ENCODE data around the gene PLK2. TPM values are rescaled to one million over a fixed set of nuclear protein-coding genes. Genes with fewer than 3 reads are reported as not detected.

PLK2 gene
- total and polyA plus RNA-seq, 9 of the 15 experiments (the other 6 are each of a cell fraction or from before 2014, with no cell fraction given): 0.58 TPM; not detected in 8

GRCh38 chr5:58496488-58496887, 36.6 kb upstream of the PLK2 start:
- Histone ChIP-seq H4K20me1 (replicated peaks; ENCODE audit: control insufficient read depth, insufficient read depth, low read length) (no peaks in the 10 kb centered on the region), H3K9ac (ENCODE audit: insufficient read depth in 1 of 2, low read depth in 2 of 2, low read length in 2 of 2) (no peak overlapping the region), H3K36me3 (ENCODE audit: control insufficient read depth, insufficient read depth, low read length) (no peaks in the 10 kb centered on the region), H3K79me2 (ENCODE audit: control insufficient read depth, insufficient read depth, low read length) (no peaks in the 10 kb centered on the region), H3K27ac (ENCODE audit: extremely low read depth, low read depth, low read length) (no peak overlapping the region), H3K9me1 (ENCODE audit: control insufficient read depth, insufficient read depth, low read length) (no peaks in the 10 kb centered on the region), H2AFZ (ENCODE audit: low read depth, low read length) (no peak overlapping the region), H3K4me1 (replicated peaks in 1 of 2; ENCODE audit: control insufficient read depth in 2 of 2, insufficient read depth in 2 of 2, low read length in 2 of 2) (no peaks in the 10 kb centered on the region), H3K4me2 (ENCODE audit: insufficient read depth, low read length) (no peak overlapping the region), H3K9me3 (replicated peaks; ENCODE audit: control insufficient read depth, insufficient read depth, low read depth, low read length) (no peaks in the 10 kb centered on the region), H3K4me3 (no peak overlapping the region), H3K27me3 (ENCODE audit: control insufficient read depth in 2 of 2, insufficient read depth in 2 of 2, low read length in 2 of 2) (no peaks in the 10 kb centered on the region)
- ChIA-PET POLR2A (no interaction called here), CTCF (ENCODE audit: low intra/inter-chr PET ratio) (interaction anchor here (0.7 kb wide), 1 partner anchor 353 kb away, joined by 3 read pairs; no protein-coding TSS in a partner anchor)
- BruUV-seq (replicated peaks): no TSS peak
- in situ Hi-C loops (cut with MboI) (no loop called here), intact Hi-C loops (cut with micrococcal nuclease) (loop anchor here (5.0 kb wide), 1 partner anchor 356 kb away; no protein-coding TSS in a partner anchor)
- FAIRE-seq (no peak), ATAC-seq (no peak), DNase-seq (ENCODE audit: extremely low read depth in 1 of 4, low spot score in 3 of 4) (peak in 2 of 4 experiments; percentile 18 to 25)
- 0% methylated on average over 3 of the region's 3 CpGs for WGBS (ENCODE audit: insufficient coverage, low coverage, missing lambda C conversion rate)
- TF ChIP-seq MAZ (CRISPR knock-in tag; conservative IDR thresholded peaks at IDR 0.05 in 1 of 2, IDR thresholded peaks at IDR 0.05 in 1 of 2) (no peak), CTCF (IDR thresholded peaks at IDR 0.05 in 2 of 3, conservative IDR thresholded peaks at IDR 0.05 in 1 of 3; ENCODE audit: insufficient read depth in 2 of 3, low read depth in 1 of 3, low read length in 3 of 3) (0 out of 6 replicates have a peak, but pooled peaks of 1 of the 3 experiments have one; percentile 29), NFIC (IDR thresholded peaks at IDR 0.05) (no peak)

GRCh38 chr5:58493141-58493540, 33.3 kb upstream of the PLK2 start:
- H3K4me3 ChIP-seq: no peak overlapping the region
- H3K9ac ChIP-seq (ENCODE audit: insufficient read depth in 1 of 2, low read depth in 2 of 2, low read length in 2 of 2): no peak overlapping the region
- H3K27ac ChIP-seq (ENCODE audit: extremely low read depth, low read depth, low read length): no peak overlapping the region
- H3K79me2 ChIP-seq (ENCODE audit: control insufficient read depth, insufficient read depth, low read length): no peaks in the 10 kb centered on the region
- in situ Hi-C loops (cut with MboI): no loop called here
- H2AFZ ChIP-seq (ENCODE audit: low read depth, low read length): no peak overlapping the region
- no peaks in the 10 kb centered on the region for H4K20me1 ChIP-seq (replicated peaks; ENCODE audit: control insufficient read depth, insufficient read depth, low read length)
- H3K9me1 ChIP-seq (ENCODE audit: control insufficient read depth, insufficient read depth, low read length): no peaks in the 10 kb centered on the region
- no peaks in the 10 kb centered on the region for H3K27me3 ChIP-seq (ENCODE audit: control insufficient read depth in 2 of 2, insufficient read depth in 2 of 2, low read length in 2 of 2)
- no TSS peak for BruUV-seq (replicated peaks)
- H3K36me3 ChIP-seq (ENCODE audit: control insufficient read depth, insufficient read depth, low read length): no peaks in the 10 kb centered on the region
- ATAC-seq: no peak
- ChIA-PET CTCF (ENCODE audit: low intra/inter-chr PET ratio) (no interaction called here), POLR2A (no interaction called here)
- no peaks in the 10 kb centered on the region for H3K4me1 ChIP-seq (replicated peaks in 1 of 2; ENCODE audit: control insufficient read depth in 2 of 2, insufficient read depth in 2 of 2, low read length in 2 of 2)
- DNase-seq (ENCODE audit: extremely low read depth in 1 of 4, low spot score in 3 of 4): no peak
- intact Hi-C loops (cut with micrococcal nuclease): no loop called here
- no peak overlapping the region for H3K4me2 ChIP-seq (ENCODE audit: insufficient read depth, low read length)
- peak; percentile 11 for FAIRE-seq
- H3K9me3 ChIP-seq (replicated peaks; ENCODE audit: control insufficient read depth, insufficient read depth, low read depth, low read length): no peaks in the 10 kb centered on the region
- no peak for TF ChIP-seq FOSL1 (tag; conservative IDR thresholded peaks at IDR 0.05)
